Peyer's patch (tissue), 4 donors: ENCODE results near the gene INHBB. TPM values are rescaled to one million over a fixed set of nuclear protein-coding genes. Genes with fewer than 3 reads are reported as not detected.

ENCODE experiments used
- DNase-seq, 3 donors: peaks; one replicate each; pipeline ENCODE4 v3.0.0-alpha.2; 2017 to 2019
- H3K27ac ChIP-seq, 4 donors: fragments of 200-600 bp; sonication (generic); one replicate each; pipeline ENCODE4 v1.5.1; 2016 to 2019
- H3K27me3 ChIP-seq, 2 donors: fragments of 200-600 bp; sonication (generic); one replicate each; pipeline ENCODE4 v1.5.1; 2019
- H3K36me3 ChIP-seq, 3 donors: fragments of 200-600 bp; sonication (generic); one replicate each; pipeline ENCODE4 v1.5.1; 2016 to 2019
- H3K4me1 ChIP-seq, 4 donors: fragments of 200-600 bp; sonication (generic); one replicate each; pipeline ENCODE4 v1.5.1; 2016 to 2019
- H3K4me3 ChIP-seq, 4 donors: fragments of 200-600 bp; sonication (generic); 1 replicate in 3 of 4; 2 replicates in 1 of 4; pipeline ENCODE4 v1.5.1; 2016 to 2019; ENCODE audit warnings: mild to moderate bottlenecking in 1 of 4
- H3K9me3 ChIP-seq, 4 donors: fragments of 200-600 bp; sonication (generic); one replicate each; pipeline ENCODE4 v1.5.1; 2016 to 2019; ENCODE audit warnings: mild to moderate bottlenecking in 1 of 4
- POLR2A ChIP-seq, 2 donors: fragments of 450-650 bp; IDR thresholded peaks; one replicate each; pipeline ENCODE4 v1.5.1; 2017; ENCODE audit warnings: antibody characterized with exemption in 2 of 2, mild to moderate bottlenecking in 2 of 2, moderate library complexity in 2 of 2
- total RNA-seq, 4 donors: library from RNA; depleted of rRNA; stranded (reverse); fragments of >200 nt; gene quantifications; one replicate each; pipeline ENCODE4 v1.1.0, GENCODE V29; 2016
- TF ChIP-seq, protein P1 (sequence below), 6 experiments: fragments of 450-650 bp in 4 of 6; fragments of 200-600 bp in 2 of 6; sonication (generic) in 1 of 6; IDR thresholded peaks; one replicate each; pipeline ENCODE4 v1.5.1; 2017 to 2019; ENCODE audit warnings: antibody characterized with exemption in 6 of 6, mild to moderate bottlenecking in 3 of 6, moderate library complexity in 1 of 6

INHBB gene
- total RNA-seq, 4 donors from 2014 or later: 0.70 to 1.1 (median 0.95) TPM; not detected in 1

DNA sequence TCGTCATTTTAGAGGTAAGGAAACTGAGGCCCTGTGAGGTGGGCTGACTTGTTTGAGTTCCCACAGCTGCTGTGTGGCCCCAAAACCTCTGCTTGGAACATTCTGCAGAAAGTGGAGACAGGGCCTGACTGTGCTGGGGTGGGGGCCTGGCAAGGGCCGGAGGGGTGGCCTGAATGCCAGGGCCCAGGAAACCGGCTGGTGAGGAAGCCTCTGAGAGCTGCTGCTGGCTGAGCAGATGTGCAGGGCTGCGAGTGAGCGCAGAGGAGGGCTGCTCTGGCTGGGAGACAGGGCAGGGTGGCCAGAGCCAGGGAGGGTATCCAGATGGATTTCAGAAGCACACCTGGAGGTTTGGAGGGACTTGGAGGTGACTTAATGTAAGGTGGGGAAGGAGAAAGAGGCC, 29.9 kb upstream of the INHBB start:
- no peaks in the 10 kb centered on the region for H3K9me3 ChIP-seq
- H3K4me3 ChIP-seq: no peak overlapping the region
- TF ChIP-seq, protein P1, sequence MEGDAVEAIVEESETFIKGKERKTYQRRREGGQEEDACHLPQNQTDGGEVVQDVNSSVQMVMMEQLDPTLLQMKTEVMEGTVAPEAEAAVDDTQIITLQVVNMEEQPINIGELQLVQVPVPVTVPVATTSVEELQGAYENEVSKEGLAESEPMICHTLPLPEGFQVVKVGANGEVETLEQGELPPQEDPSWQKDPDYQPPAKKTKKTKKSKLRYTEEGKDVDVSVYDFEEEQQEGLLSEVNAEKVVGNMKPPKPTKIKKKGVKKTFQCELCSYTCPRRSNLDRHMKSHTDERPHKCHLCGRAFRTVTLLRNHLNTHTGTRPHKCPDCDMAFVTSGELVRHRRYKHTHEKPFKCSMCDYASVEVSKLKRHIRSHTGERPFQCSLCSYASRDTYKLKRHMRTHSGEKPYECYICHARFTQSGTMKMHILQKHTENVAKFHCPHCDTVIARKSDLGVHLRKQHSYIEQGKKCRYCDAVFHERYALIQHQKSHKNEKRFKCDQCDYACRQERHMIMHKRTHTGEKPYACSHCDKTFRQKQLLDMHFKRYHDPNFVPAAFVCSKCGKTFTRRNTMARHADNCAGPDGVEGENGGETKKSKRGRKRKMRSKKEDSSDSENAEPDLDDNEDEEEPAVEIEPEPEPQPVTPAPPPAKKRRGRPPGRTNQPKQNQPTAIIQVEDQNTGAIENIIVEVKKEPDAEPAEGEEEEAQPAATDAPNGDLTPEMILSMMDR (IDR thresholded peaks at IDR 0.05): no peak
- TF ChIP-seq POLR2A (IDR thresholded peaks at IDR 0.05): no peak
- no peak for DNase-seq
- no peaks in the 10 kb centered on the region for H3K36me3 ChIP-seq
- no peak overlapping the region for H3K27ac ChIP-seq
- peaks cover 0 to 19% (median 0%) of the 10 kb centered on the region in 4 donors for H3K4me1 ChIP-seq
- peaks cover 0 to 7% of the 10 kb centered on the region in 2 donors for H3K27me3 ChIP-seq

DNA sequence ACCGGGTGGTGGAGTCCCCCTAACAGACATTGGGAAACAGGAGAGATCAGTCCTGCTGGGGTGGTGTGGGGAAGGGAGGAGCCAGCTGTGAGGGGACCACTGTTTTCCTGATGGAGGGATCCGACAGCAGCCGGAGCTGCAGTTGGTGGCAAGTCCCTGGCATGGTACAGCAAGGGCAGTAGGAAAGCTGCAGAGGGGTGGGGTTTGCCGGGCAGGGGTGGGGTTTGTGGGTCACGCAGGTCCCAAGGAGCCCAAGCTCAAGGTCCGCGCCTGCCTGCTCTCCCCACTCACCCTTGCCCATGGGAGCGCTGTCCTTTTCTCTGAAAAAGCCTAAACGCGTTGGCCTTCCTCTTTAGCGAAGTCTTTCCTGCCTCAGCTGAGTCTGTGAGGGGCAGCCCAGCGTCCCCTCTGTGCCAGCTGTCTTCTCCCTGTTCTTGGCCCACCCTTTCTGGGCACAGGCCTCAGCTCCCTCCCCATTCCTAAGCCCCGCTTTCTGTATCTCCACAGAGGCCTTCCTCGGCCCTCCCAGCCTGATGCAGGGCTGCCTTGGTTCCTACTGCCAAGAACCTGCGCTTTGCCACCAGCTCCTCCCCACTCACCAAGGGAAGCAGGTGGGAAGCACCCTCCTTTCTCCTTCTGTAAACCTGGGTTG, 29.3 kb upstream of the INHBB start:
- H3K36me3 ChIP-seq: no peaks in the 10 kb centered on the region
- H3K27me3 ChIP-seq: peaks cover 0 to 7% of the 10 kb centered on the region in 2 donors
- no peak for DNase-seq
- no peak overlapping the region for H3K27ac ChIP-seq
- no peaks in the 10 kb centered on the region for H3K9me3 ChIP-seq
- H3K4me1 ChIP-seq: peaks cover 0 to 19% (median 0%) of the 10 kb centered on the region in 4 donors
- no peak overlapping the region for H3K4me3 ChIP-seq
- no peak for TF ChIP-seq POLR2A (IDR thresholded peaks at IDR 0.05)
- TF ChIP-seq, protein P1 (IDR thresholded peaks at IDR 0.05): no peak

- no peak for TF ChIP-seq POLR2A (IDR thresholded peaks at IDR 0.05)
- TF ChIP-seq, protein P1 (IDR thresholded peaks at IDR 0.05): no peak
- Histone ChIP-seq H3K27ac (no peak overlapping the region), H3K36me3 (no peaks in the 10 kb centered on the region), H3K4me3 (no peak overlapping the region), H3K9me3 (no peaks in the 10 kb centered on the region), H3K27me3 (peaks cover 0 to 7% of the 10 kb centered on the region in 2 donors), H3K4me1 (peaks cover 0 to 19% (median 0%) of the 10 kb centered on the region in 4 donors)
- no peak for DNase-seq
These were observed 28.8 kb upstream of the INHBB start for GRCh38 chr2:120317180-120317533.

DNA sequence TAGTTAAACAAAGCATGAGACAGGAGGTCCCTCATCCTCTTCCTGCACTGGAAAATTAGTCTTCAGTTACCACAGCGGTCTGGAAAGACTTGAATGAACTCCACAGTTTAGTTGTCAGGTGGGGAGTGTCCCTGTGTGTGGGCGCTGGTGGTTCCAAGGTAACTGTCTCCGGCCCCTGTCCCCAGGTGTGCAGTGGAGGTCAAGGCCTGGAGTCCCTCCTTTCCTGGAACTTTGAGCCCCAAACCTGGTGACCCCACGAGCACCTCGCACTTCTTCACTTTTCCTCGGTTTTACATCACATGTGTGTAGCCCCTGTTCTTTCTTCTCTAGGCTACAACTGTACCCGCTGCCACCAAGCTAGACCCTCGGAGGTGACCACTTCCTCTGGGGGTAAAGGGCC, 28.0 kb upstream of the INHBB start:
- Histone ChIP-seq H3K36me3 (no peaks in the 10 kb centered on the region), H3K27ac (no peak overlapping the region), H3K4me3 (no peak overlapping the region), H3K4me1 (peaks cover 0 to 11% (median 0%) of the 10 kb centered on the region in 4 donors), H3K27me3 (peaks cover 0 to 7% of the 10 kb centered on the region in 2 donors), H3K9me3 (no peaks in the 10 kb centered on the region)
- no peak for DNase-seq
- TF ChIP-seq POLR2A (IDR thresholded peaks at IDR 0.05): no peak
- TF ChIP-seq, protein P1 (IDR thresholded peaks at IDR 0.05): no peak

DNA sequence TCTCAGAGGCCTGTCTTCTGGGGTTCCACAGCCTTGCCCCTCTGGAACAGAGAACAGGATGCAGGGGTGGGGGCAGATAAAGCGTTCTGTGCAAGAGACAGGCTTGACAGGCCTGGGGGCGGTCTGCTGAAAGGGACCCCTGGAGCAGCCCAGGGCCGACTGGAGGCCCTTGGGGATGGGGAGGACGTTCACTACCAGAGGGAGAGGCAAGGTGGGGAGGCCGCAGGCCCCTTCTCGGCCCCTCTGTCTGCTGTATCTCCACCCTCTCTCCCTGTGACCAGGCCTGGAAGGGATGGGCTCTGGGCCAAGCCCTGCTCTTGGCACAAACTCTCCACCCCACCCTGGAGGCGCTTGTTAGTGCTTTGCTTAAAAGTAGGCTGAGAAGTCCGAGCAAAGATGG, 27.3 kb upstream of the INHBB start:
- Histone ChIP-seq H3K9me3 (no peaks in the 10 kb centered on the region), H3K27me3 (peaks cover 0 to 6% of the 10 kb centered on the region in 2 donors), H3K27ac (no peak overlapping the region), H3K4me3 (no peak overlapping the region), H3K36me3 (no peaks in the 10 kb centered on the region), H3K4me1 (peaks cover 0 to 6% (median 0%) of the 10 kb centered on the region in 4 donors)
- no peak for DNase-seq
- TF ChIP-seq, protein P1 (IDR thresholded peaks at IDR 0.05): no peak
- TF ChIP-seq POLR2A (IDR thresholded peaks at IDR 0.05): no peak
